GM23338 (cell line): ENCODE data around the gene GOLGA6A. TPM values are rescaled to one million over a fixed set of nuclear protein-coding genes. Genes with fewer than 3 reads are reported as not detected.

Experiments
- ATAC-seq: fragments of 200-7000 bp; cut with Tn5 transposase; 3 replicates; pipeline ENCODE4 v1.9.1; 2020
- DNase-seq: peaks from one replicate; pipeline ENCODE4 v3.0.0-alpha.2; 2015; ENCODE audit warnings: low spot score
- H2AFZ ChIP-seq: fragments of 200-600 bp; sonication (generic); 2 replicates; pipeline ENCODE4 v1.8.0; 2016; ENCODE audit warnings: antibody characterized with exemption, mild to moderate bottlenecking, moderate library complexity
- H3F3A ChIP-seq: fragments of 200-600 bp; sonication (generic); replicated peaks from 2 replicates; pipeline ENCODE4 v1.8.0; 2017; ENCODE audit warnings: antibody characterized with exemption, mixed run types, low read depth
- H3K27ac ChIP-seq: fragments of 200-600 bp; sonication (generic); 2 replicates; pipeline ENCODE4 v1.6.1; 2016; ENCODE audit warnings: low read depth
- H3K27me3 ChIP-seq: fragments of 200-600 bp; sonication (generic); 2 replicates; pipeline ENCODE4 v1.8.0; 2016; ENCODE audit warnings: mild to moderate bottlenecking, mixed run types, moderate library complexity; ENCODE audit not compliant: insufficient read depth
- H3K36me3 ChIP-seq: fragments of 200-600 bp; sonication (generic); 2 replicates; pipeline ENCODE4 v1.8.0; 2016; ENCODE audit warnings: mild to moderate bottlenecking; ENCODE audit not compliant: insufficient read depth
- H3K4me1 ChIP-seq: fragments of 200-600 bp; sonication (generic); 2 replicates; pipeline ENCODE4 v1.8.0; 2016; ENCODE audit warnings: mild to moderate bottlenecking, moderate library complexity; ENCODE audit not compliant: insufficient read depth
- H3K4me2 ChIP-seq: fragments of 200-600 bp; sonication (generic); 2 replicates; pipeline ENCODE4 v1.7.1; 2017; ENCODE audit warnings: mixed run types
- H3K4me3 ChIP-seq: fragments of 200-600 bp; sonication (generic); 2 replicates; pipeline ENCODE4 v1.6.1; 2016; ENCODE audit warnings: mixed run types
- H3K79me2 ChIP-seq: fragments of 200-600 bp; sonication (generic); replicated peaks from 2 replicates; pipeline ENCODE4 v1.8.0; 2017; ENCODE audit warnings: mild to moderate bottlenecking; ENCODE audit not compliant: insufficient read depth
- H3K9me2 ChIP-seq: fragments of 200-600 bp; sonication (generic); 2 replicates; pipeline ENCODE4 v1.8.0; 2017; ENCODE audit not compliant: insufficient read depth
- H4K20me1 ChIP-seq: fragments of 200-600 bp; sonication (generic); replicated peaks from 2 replicates; pipeline ENCODE4 v1.8.0; 2017; ENCODE audit warnings: mild to moderate bottlenecking; ENCODE audit not compliant: insufficient read depth
- H3K27ac Mint-ChIP-seq: 2 replicates; pipeline ENCODE4 v1.8.0; 2020; ENCODE audit warnings: inconsistent platforms, mild to moderate bottlenecking, moderate library complexity, mixed read lengths
- H3K27me3 Mint-ChIP-seq: 3 replicates; pipeline ENCODE4 v1.8.0; 2022; ENCODE audit warnings: low read depth, mild to moderate bottlenecking, moderate library complexity, mixed read lengths, inconsistent platforms; ENCODE audit not compliant: insufficient read depth, poor library complexity
- H3K36me3 Mint-ChIP-seq: 3 replicates; pipeline ENCODE4 v1.8.0; 2021; ENCODE audit warnings: low read depth, mild to moderate bottlenecking, inconsistent platforms, moderate library complexity, mixed read lengths
- H3K4me1 Mint-ChIP-seq: 3 replicates; pipeline ENCODE4 v1.8.0; 2020; ENCODE audit warnings: mild to moderate bottlenecking, inconsistent platforms, mixed read lengths
- H3K4me3 Mint-ChIP-seq: 3 replicates; pipeline ENCODE4 v1.8.0; 2021; ENCODE audit warnings: moderate library complexity, mild to moderate bottlenecking, inconsistent platforms, mixed read lengths
- H3K9me3 Mint-ChIP-seq: 3 replicates; pipeline ENCODE4 v1.8.0; 2020; ENCODE audit warnings: moderate library complexity, mild to moderate bottlenecking, inconsistent platforms, mixed read lengths
- CREB1 ChIP-seq: fragments of 250-450 bp; sonication (Bioruptor Pico); IDR thresholded peaks from 2 replicates; pipeline ENCODE4 v1.5.0; 2020; ENCODE audit warnings: low read depth, mild to moderate bottlenecking, moderate library complexity
- ETS1 ChIP-seq: IDR thresholded peaks from 2 replicates; pipeline ENCODE4 v1.6.1; 2016; ENCODE audit warnings: antibody characterized with exemption
- EZH2 ChIP-seq: fragments of 200-600 bp; sonication (generic); IDR thresholded peaks from one replicate; pipeline ENCODE4 v1.8.0; 2017; ENCODE audit warnings: antibody characterized with exemption, mild to moderate bottlenecking, low read depth; ENCODE audit not compliant: unreplicated experiment
- EZH2phosphoT487 ChIP-seq: fragments of 200-600 bp; sonication (generic); IDR thresholded peaks from one replicate; pipeline ENCODE4 v1.8.1; 2018; ENCODE audit warnings: antibody characterized with exemption; ENCODE audit not compliant: unreplicated experiment
- JUNB ChIP-seq: IDR thresholded peaks from one replicate; pipeline ENCODE4 v1.6.1; 2016; ENCODE audit warnings: antibody characterized with exemption; ENCODE audit not compliant: unreplicated experiment
- NANOG ChIP-seq: IDR thresholded peaks from 2 replicates; pipeline ENCODE4 v1.6.1; 2016; ENCODE audit warnings: antibody characterized with exemption, borderline replicate concordance
- POLR2AphosphoS5 ChIP-seq: IDR thresholded peaks from 2 replicates; pipeline ENCODE4 v1.6.1; 2016; ENCODE audit warnings: antibody characterized with exemption, low read depth
- STAT1 ChIP-seq: IDR thresholded peaks from one replicate; pipeline ENCODE4 v1.6.1; 2016; ENCODE audit warnings: antibody characterized with exemption; ENCODE audit not compliant: unreplicated experiment
- ZNF114 ChIP-seq: fragments of 250-450 bp; sonication (Bioruptor Pico); IDR thresholded peaks from 2 replicates; pipeline ENCODE4 v1.5.0; 2020; ENCODE audit warnings: mild to moderate bottlenecking, moderate library complexity
- ZNF331 ChIP-seq: fragments of 250-450 bp; sonication (Bioruptor Pico); IDR thresholded peaks from 2 replicates; pipeline ENCODE4 v1.5.0; 2020; ENCODE audit warnings: low read depth, mild to moderate bottlenecking, moderate library complexity
- ZNF462 ChIP-seq: fragments of 250-450 bp; sonication (Bioruptor Pico); IDR thresholded peaks from 2 replicates; pipeline ENCODE4 v1.5.0; 2020; ENCODE audit warnings: mild to moderate bottlenecking, moderate library complexity
- polyA plus RNA-seq: library from polyadenylated mRNA; unstranded; fragments of >200 nt; fragmentation: Nextera tagmentation; extraction: Ambion mirVana; gene quantifications from 2 replicates; pipeline ENCODE4 v1.2.1, GENCODE V29; 2016
- total RNA-seq: library from RNA; depleted of rRNA; stranded (reverse); fragments of >200 nt; shearing (Covaris generic); gene quantifications from 2 replicates; pipeline ENCODE4 v1.2.3, GENCODE V29; 2014
- TF ChIP-seq, protein P1 (sequence below), 2 experiments: fragments of 200-600 bp in 1 of 2; sonication (generic) in 1 of 2; conservative IDR thresholded peaks; 2 replicates each; pipeline versions ENCODE4 v1.5.1 to v1.6.1; 2016 to 2017; ENCODE audit warnings: antibody characterized with exemption in 2 of 2, low read depth in 2 of 2, mild to moderate bottlenecking in 2 of 2, moderate library complexity in 1 of 2
- TF ChIP-seq, protein P2 (sequence below): IDR thresholded peaks from one replicate; pipeline ENCODE4 v1.6.1; 2018; ENCODE audit warnings: antibody characterized with exemption; ENCODE audit not compliant: unreplicated experiment

The GOLGA6A gene
- total and polyA plus RNA-seq, 2 experiments from 2014 or later = 0.18 to 2.1 TPM

GRCh38 chr15:74124759-74125158 lies 42.4 kb upstream of the GOLGA6A start:
- DNase-seq (no peak), ATAC-seq (no peak)
- Histone ChIP-seq H3K4me1 (peaks cover 34% of the 10 kb centered on the region), H3K27me3 (peaks cover 60% of the 10 kb centered on the region), H3K79me2 (no peaks in the 10 kb centered on the region), H3K36me3 (no peaks in the 10 kb centered on the region), H4K20me1 (no peaks in the 10 kb centered on the region), H3K9me2 (no peaks in the 10 kb centered on the region), H3K4me2 (no peak overlapping the region), H3K4me3 (no peak overlapping the region), H3F3A (0 out of 2 replicates have a peak, but pooled peaks cover 8% of the 10 kb centered on the region), H2AFZ (no peak overlapping the region), H3K27ac (no peak overlapping the region)
- H3K27me3 Mint-ChIP-seq = peaks cover 59% of the 10 kb centered on the region
- no peaks in the 10 kb centered on the region for H3K9me3 Mint-ChIP-seq
- TF ChIP-seq NANOG = no peak
- TF ChIP-seq ZNF331 (CRISPR knock-in tag) = no peak
- no peak for TF ChIP-seq CREB1 (CRISPR knock-in tag)
- TF ChIP-seq, protein P1, sequence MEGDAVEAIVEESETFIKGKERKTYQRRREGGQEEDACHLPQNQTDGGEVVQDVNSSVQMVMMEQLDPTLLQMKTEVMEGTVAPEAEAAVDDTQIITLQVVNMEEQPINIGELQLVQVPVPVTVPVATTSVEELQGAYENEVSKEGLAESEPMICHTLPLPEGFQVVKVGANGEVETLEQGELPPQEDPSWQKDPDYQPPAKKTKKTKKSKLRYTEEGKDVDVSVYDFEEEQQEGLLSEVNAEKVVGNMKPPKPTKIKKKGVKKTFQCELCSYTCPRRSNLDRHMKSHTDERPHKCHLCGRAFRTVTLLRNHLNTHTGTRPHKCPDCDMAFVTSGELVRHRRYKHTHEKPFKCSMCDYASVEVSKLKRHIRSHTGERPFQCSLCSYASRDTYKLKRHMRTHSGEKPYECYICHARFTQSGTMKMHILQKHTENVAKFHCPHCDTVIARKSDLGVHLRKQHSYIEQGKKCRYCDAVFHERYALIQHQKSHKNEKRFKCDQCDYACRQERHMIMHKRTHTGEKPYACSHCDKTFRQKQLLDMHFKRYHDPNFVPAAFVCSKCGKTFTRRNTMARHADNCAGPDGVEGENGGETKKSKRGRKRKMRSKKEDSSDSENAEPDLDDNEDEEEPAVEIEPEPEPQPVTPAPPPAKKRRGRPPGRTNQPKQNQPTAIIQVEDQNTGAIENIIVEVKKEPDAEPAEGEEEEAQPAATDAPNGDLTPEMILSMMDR (conservative IDR thresholded peaks at IDR 0.05; ENCODE audit: low read depth in 2 of 2) = no peak
- TF ChIP-seq POLR2AphosphoS5 = no peak
- TF ChIP-seq ZNF114 = no peak
- TF ChIP-seq EZH2phosphoT487 = no peak
- TF ChIP-seq ZNF462 (CRISPR knock-in tag) = no peak
- no peak for TF ChIP-seq EZH2
- no peak for TF ChIP-seq STAT1
- TF ChIP-seq ETS1 = no peak
- TF ChIP-seq, protein P2, sequence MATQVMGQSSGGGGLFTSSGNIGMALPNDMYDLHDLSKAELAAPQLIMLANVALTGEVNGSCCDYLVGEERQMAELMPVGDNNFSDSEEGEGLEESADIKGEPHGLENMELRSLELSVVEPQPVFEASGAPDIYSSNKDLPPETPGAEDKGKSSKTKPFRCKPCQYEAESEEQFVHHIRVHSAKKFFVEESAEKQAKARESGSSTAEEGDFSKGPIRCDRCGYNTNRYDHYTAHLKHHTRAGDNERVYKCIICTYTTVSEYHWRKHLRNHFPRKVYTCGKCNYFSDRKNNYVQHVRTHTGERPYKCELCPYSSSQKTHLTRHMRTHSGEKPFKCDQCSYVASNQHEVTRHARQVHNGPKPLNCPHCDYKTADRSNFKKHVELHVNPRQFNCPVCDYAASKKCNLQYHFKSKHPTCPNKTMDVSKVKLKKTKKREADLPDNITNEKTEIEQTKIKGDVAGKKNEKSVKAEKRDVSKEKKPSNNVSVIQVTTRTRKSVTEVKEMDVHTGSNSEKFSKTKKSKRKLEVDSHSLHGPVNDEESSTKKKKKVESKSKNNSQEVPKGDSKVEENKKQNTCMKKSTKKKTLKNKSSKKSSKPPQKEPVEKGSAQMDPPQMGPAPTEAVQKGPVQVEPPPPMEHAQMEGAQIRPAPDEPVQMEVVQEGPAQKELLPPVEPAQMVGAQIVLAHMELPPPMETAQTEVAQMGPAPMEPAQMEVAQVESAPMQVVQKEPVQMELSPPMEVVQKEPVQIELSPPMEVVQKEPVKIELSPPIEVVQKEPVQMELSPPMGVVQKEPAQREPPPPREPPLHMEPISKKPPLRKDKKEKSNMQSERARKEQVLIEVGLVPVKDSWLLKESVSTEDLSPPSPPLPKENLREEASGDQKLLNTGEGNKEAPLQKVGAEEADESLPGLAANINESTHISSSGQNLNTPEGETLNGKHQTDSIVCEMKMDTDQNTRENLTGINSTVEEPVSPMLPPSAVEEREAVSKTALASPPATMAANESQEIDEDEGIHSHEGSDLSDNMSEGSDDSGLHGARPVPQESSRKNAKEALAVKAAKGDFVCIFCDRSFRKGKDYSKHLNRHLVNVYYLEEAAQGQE = no peak
- TF ChIP-seq JUNB = no peak
- H3K27ac Mint-ChIP-seq = no peak overlapping the region
- no peak overlapping the region for H3K4me3 Mint-ChIP-seq
- H3K4me1 Mint-ChIP-seq = peaks cover 33% of the 10 kb centered on the region
- no peaks in the 10 kb centered on the region for H3K36me3 Mint-ChIP-seq
